Upper lobe of left lung (tissue), 4 donors: ENCODE measurements around the gene EBF3.

ENCODE experiments used
- EP300 ChIP-seq, 4 donors: sonication (generic); formaldehyde crosslinking; IDR thresholded peaks; one replicate each; pipeline ENCODE4 v1.5.1; 2017; ENCODE audit warnings: antibody characterized with exemption in 4 of 4, control low read depth in 2 of 4
- POLR2A ChIP-seq, 4 donors: fragments of 450-650 bp; IDR thresholded peaks; one replicate each; pipeline ENCODE4 v1.5.1; 2016 to 2017; ENCODE audit warnings: antibody characterized with exemption in 4 of 4, mild to moderate bottlenecking in 2 of 4
- POLR2AphosphoS5 ChIP-seq, 2 donors: sonication (generic); formaldehyde crosslinking; IDR thresholded peaks; one replicate each; pipeline ENCODE4 v1.5.1; 2017; ENCODE audit warnings: antibody characterized with exemption in 2 of 2
- TF ChIP-seq, protein P1 (sequence below), 6 experiments: fragments of 450-650 bp in 4 of 6; fragments of 200-600 bp in 2 of 6; sonication (generic) in 2 of 6; IDR thresholded peaks; one replicate each; pipeline ENCODE4 v1.5.1; 2016 to 2019; ENCODE audit warnings: antibody characterized with exemption in 6 of 6

DNA sequence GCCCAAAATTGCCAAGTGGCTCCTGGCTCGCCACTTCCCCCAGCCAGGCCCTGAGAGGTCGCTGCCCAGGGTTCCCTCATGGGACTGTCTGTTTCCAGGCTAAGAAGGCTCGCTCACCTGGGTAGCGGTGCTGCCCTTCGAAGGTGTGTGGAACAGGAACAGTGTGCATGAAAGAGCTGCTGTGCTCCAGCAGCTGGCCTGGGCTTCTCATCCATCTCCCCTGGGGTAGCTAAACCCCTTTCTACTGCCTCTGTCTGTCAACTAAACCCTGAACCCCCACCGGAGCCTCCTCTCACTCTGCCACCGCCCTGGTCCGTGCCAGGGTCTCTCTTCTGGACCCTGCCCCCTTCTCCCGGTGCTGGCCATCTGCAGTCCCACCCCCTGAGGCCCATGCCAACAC, 152.9 kb downstream of the EBF3 start:
- TF ChIP-seq, protein P1, sequence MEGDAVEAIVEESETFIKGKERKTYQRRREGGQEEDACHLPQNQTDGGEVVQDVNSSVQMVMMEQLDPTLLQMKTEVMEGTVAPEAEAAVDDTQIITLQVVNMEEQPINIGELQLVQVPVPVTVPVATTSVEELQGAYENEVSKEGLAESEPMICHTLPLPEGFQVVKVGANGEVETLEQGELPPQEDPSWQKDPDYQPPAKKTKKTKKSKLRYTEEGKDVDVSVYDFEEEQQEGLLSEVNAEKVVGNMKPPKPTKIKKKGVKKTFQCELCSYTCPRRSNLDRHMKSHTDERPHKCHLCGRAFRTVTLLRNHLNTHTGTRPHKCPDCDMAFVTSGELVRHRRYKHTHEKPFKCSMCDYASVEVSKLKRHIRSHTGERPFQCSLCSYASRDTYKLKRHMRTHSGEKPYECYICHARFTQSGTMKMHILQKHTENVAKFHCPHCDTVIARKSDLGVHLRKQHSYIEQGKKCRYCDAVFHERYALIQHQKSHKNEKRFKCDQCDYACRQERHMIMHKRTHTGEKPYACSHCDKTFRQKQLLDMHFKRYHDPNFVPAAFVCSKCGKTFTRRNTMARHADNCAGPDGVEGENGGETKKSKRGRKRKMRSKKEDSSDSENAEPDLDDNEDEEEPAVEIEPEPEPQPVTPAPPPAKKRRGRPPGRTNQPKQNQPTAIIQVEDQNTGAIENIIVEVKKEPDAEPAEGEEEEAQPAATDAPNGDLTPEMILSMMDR (IDR thresholded peaks at IDR 0.05), result no peak
- TF ChIP-seq POLR2A (IDR thresholded peaks at IDR 0.05), result no peak
- TF ChIP-seq POLR2AphosphoS5 (IDR thresholded peaks at IDR 0.05), result no peak
- no peak for TF ChIP-seq EP300 (IDR thresholded peaks at IDR 0.05)
